GM10266 (cell line): ENCODE measurements around the gene ATP11A.

Source experiments
- DNase-seq: peaks from one replicate; pipeline ENCODE4 v3.0.0; 2012; ENCODE audit errors: extremely low spot score
- CTCF ChIP-seq: IDR thresholded peaks from 2 replicates; pipeline ENCODE4 v1.5.1; 2012; ENCODE audit warnings: mild to moderate bottlenecking, low read depth; ENCODE audit not compliant: control insufficient read depth, insufficient read depth; ENCODE audit errors: missing control alignments

The ATP11A gene

GRCh38 chr13:112655913-112656312 is 33.9 kb upstream of the ATP11A start:
- no peak for TF ChIP-seq CTCF
- no peak for DNase-seq

- no peak for TF ChIP-seq CTCF
- no peak for DNase-seq
Measured at GRCh38 chr13:112657850-112658445, 31.9 kb upstream of the ATP11A start.

- TF ChIP-seq CTCF, result no peak
Measured at GRCh38 chr13:112658808-112659207, 31.0 kb upstream of the ATP11A start.

GRCh38 chr13:112661291-112661690 is 28.5 kb upstream of the ATP11A start:
- no peak for DNase-seq
- no peak for TF ChIP-seq CTCF

More at GRCh38 chr13:112658808-112659207, 31.0 kb upstream of the ATP11A start:
- DNase-seq, result no peak

GRCh38 chr13:112664501-112665203 is 25.2 kb upstream of the ATP11A start:
- TF ChIP-seq CTCF, result no peak
- no peak for DNase-seq

- TF ChIP-seq CTCF, result no peak
- no peak for DNase-seq
Measured at GRCh38 chr13:112668924-112669323, 20.9 kb upstream of the ATP11A start.

- no peak for DNase-seq
- no peak for TF ChIP-seq CTCF
Measured at GRCh38 chr13:112669881-112670499, 19.8 kb upstream of the ATP11A start.
